ACHN (cell line): ENCODE data around the gene GPR160.
A peak's percentile ranks its signal among the peaks of the same experiment; 100 is the strongest.

Source experiments
- DNase-seq: peaks from one replicate; pipeline ENCODE4 v3.0.0-alpha.2; 2015
- in situ Hi-C: cut with HindIII; loops from 2 replicates; pipeline ENCODE4 v1.10.0; 2017; ENCODE audit warnings: low sequenced_read_pairs, low pct_ligation_motif_present, low pct_unique_long_range_greater_than_20kb

GPR160 gene

DNA sequence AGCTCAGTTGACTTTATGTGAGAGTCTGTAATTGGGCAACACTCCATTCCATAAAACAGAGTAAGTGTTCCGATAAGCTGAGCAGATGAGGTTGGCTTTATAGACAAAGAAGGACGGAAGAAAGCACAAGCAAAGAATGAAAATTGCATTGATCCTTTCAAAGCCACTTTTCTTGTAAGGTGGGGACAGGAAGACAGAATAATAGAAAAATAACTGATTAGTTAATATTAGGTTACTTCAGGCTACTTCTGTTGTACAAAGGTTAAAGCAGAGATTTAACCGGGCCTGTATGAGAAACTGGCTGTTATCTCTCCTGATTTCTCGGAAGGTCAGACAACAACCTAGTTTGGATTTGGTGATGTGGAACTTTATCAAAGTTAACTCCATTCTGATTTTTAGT, 15.5 kb upstream of the GPR160 start:
- in situ Hi-C loops, result no loop called here

DNA sequence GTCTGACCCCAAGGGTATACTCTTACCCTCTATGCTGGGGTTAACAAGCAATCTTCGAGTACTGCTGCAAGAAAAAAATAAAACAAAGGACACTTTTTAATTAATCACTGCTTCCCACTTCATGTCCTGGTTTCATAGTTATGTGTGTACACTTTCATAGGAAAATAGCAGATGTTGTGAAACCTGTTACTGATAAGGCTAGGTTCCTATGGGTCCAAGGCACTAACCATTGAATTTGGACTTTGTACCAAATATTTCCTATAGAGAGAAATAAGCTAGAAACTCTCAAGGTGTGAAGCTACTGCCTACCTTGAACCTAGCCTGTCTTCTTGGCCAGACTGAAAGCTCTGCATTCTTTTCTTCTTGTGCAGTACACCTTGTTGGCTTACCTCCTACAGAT, 14.6 kb upstream of the GPR160 start:
- in situ Hi-C loops, result no loop called here
- DNase-seq, result no peak

More for the DNA sequence above, 15.5 kb upstream of the GPR160 start:
- DNase-seq, result no peak

DNA sequence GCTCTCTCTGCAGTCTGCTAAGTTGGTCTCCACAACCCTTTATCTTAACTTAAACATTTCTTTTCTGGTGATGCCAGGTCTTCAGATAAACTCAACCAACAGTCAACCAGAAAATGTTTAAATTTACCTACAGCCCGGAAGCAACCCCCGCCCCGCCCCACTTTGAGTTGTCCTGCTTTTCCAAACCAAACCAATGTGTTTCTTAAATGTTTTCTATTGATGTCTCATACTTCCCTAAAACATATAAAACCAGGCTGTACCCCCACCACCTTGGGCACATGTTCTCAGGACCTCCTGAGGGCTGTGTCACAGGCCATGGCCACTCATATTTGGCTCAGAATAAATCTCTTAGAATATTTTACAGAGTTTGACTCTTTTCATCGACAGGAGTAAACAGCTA, 13.2 kb upstream of the GPR160 start:
- in situ Hi-C loops, result no loop called here
- no peak for DNase-seq

DNA sequence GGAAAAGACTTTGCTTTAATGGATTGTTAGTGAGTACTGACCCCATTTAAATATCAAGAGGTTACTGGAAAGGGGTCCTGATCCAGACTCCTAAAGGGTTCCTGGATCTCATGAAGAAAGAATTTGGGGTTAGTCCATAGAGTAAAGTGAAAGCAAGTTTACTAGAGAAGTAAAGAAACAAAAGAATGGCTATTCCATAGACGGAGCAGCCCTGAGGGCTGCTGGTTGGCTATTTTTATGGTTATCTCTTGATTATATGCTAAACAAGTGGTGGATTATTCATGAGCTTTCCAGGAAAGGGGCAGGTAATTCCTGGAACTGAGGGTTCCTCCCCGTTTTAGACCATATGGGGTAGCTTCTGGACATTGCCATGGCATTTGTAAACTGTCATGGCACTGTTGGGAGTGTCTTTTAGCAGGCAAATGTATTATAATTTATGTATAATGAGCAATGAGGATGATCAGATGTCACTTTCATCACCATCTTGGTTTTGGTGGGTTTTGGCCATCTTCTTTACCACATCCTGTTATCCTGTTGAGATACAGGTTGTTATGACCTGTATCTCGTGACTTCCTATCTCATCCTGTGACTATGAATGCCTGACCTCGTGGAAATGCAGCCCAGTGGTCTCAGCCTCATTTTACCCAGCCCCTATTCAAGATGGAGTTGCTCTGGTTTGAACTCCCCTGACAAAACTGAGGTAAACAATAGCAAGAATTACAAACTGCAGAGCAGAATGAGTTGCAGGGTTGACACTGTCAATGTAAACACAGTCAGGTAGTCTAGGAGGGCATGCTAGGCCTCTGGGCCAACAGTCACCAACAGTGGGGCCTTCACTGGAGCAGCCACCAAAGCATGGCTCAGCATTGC, 10.3 kb upstream of the GPR160 start:
- in situ Hi-C loops, result no loop called here
- no peak for DNase-seq

DNA sequence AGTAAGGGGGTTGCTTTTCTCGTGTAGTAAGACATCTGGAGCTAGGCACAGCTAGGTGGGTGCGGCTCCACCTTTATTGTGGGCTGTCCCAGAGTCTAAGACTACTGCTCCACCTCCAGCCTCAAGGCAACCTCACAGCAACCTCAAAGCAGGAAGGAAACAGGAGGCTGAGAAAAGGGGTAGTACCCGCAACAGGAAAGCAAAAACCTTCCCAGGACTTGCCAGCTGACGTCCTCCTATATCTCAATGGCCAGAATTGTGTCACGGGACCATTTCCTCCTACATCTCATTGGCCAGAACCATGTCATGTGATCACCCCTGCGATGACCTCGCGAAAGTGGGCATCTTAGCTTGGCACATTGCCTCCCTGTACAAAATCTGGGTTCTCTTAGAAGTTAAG, 4.3 kb upstream of the GPR160 start:
- in situ Hi-C loops, result no loop called here
- DNase-seq, result no peak

DNA sequence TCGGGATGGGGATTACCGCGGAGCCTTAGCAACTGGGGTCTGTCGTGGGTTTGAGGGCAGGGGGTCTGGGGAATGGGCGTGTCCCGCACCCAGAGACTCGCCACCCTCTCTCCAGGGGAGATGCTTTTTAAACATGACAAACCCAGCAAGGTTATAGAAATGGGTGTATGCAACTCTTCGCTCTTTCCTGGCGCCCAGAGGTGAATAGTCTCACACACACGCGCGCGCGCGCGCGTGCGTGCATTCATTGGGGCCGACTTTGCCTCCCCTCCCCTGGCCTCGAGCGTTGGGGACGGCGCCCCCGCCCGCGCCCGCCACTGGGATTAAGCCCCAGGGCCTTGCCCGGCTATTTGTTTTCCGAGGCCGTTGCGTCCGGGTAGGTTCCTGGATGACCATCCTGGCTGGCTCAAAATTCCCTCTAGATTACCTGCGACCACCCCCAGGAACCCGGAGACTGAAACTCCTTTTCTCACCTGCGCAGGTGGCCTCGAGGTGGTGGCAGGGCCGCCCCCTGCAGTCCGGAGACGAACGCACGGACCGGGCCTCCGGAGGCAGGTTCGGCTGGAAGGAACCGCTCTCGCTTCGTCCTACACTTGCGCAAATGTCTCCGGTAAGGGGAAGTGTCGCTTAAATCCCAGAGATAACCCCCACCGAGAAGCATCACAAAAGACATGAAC, 777 bp downstream of the GPR160 start:
- in situ Hi-C loops, result no loop called here
- DNase-seq, result no peak

DNA sequence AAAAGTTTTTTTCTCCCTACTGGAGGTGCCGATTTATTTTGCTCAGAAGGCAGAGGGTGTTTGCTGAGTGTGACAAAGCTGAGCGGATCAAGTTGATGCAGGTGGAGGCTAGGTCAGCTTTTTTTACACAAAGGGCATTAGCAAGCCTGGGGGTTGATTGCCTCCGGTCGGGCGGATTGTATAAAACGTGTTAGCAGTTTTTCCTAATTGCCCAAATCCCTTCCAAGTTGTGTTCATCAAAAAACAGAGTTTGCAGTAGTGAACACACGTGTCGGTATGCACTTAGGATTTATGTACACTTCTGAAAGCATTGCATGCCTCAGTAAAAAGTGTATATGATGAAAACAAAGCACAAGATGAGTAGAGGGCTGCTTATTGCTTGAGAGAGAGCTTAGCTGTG, 2.6 kb downstream of the GPR160 start:
- in situ Hi-C loops, result no loop called here
- DNase-seq, result no peak

DNA sequence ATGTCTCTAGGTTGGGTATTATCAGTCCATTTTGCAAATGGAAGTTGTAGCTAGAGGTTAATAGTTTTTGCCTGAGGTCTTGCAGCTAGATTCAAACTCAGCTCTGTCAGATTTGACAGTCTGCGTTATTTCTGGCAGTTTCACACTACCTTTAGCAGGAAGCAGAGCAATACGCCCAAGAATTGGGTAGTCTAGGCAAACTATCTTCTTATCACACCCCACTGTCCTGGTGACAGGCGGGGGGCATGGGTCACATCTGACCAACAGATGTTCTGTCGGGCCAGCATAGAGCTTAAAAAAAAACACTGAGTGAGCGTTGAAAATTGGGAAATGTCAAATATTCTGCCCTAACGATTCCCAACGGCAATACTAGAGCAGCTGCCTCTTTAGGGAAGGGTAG, 5.7 kb downstream of the GPR160 start:
- DNase-seq, result no peak
- in situ Hi-C loops, result no loop called here

DNA sequence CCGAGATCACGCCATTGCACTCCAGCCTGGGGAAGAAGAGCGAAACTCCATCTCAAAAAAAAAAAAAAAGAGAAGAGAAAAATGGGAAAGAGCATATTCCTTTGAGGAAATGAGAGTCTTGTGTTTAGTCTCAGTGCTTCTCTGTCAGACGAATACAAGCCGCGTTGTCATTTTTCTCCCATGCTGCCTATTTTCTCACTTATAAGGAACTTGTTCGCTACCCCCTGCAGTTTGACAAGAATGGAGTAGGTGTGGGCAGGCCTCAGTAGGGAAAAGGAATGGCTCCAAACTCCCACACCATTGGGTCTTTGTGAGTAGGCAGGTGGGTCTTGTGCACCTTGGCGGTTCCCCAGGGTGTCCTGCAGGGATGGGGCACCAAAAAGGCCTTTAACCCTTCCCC, 6.5 kb downstream of the GPR160 start:
- in situ Hi-C loops, result no loop called here
- DNase-seq, result no peak

DNA sequence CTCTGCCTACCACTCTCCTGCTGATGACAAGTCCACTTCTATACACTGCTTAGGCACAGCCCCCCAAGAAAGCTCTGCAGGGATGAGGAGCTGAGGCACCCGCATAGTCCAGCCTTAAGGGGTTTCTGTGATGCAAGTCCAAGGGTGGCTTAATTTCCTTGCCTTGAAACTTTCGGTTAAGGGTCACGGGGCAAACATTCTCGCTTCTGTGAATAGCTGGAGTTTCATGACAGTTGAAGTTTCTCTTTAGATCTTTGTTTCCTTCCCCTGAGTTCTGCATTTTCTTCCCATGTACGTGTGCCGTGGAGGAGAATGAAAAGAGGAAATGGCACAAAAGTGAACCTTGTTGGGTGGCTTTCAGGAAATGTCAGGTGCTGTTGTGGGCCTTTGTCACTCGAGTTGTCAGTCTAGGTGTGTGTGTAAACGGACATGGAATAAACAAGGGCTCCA, 7.0 kb downstream of the GPR160 start:
- no peak for DNase-seq

DNA sequence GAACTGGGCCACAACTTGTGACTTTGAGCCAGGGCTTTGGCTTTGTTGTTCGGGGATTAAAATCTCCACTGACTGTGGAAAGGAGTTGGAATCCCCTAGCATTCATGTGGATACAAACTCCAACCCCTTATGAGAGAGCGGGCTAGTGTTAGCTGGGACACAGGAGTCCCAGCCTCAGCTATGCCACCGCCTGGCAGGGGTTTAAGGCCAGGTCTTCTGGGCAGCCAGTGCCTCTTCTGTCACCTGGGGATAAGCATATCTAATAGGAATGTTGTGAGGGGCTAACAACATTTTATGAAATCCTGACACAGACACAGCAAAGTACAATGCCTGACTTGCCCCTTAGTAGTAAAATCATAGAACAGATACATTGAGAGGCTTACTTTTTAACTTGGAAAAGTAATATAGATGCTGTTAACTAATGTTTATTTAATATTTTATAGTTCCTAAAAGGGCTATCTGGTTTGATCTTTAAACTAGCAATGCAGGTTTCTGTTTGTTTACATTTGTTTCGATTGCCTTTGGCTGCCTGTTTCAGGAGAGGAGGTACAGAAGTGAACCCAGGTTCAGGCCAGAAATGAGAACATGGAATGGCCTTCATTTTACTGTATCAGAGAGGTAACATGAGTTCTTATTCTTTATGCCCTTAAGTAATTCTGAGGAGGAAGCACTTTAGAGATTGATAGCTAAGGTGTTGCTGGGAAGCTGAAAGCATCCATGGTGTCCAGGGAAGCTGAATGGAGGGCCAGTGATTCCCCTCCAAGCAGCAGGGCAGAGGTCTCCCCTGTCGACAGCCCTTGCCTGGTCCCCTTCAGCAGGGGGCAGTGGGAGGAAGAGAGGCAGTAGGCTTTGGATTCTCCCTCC, 8.7 kb downstream of the GPR160 start:
- in situ Hi-C loops, result no loop called here
- DNase-seq, result no peak

More for the DNA sequence above, 7.0 kb downstream of the GPR160 start:
- in situ Hi-C loops, result no loop called here

DNA sequence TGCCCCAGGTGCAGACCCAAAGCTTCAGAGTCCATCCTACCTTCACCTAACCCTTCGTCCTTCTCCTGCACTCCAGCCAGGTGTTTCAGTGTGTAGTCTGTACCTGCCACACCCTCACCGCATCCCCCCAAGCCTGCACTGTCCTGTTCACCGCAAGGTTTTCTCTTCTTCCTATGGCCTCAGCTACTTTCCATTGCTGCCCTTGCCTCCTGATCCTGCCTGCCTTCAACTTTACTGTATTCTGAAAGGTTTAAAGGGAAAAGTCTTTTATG, 9.3 kb downstream of the GPR160 start:
- in situ Hi-C loops, result no loop called here
- DNase-seq, result no peak

DNA sequence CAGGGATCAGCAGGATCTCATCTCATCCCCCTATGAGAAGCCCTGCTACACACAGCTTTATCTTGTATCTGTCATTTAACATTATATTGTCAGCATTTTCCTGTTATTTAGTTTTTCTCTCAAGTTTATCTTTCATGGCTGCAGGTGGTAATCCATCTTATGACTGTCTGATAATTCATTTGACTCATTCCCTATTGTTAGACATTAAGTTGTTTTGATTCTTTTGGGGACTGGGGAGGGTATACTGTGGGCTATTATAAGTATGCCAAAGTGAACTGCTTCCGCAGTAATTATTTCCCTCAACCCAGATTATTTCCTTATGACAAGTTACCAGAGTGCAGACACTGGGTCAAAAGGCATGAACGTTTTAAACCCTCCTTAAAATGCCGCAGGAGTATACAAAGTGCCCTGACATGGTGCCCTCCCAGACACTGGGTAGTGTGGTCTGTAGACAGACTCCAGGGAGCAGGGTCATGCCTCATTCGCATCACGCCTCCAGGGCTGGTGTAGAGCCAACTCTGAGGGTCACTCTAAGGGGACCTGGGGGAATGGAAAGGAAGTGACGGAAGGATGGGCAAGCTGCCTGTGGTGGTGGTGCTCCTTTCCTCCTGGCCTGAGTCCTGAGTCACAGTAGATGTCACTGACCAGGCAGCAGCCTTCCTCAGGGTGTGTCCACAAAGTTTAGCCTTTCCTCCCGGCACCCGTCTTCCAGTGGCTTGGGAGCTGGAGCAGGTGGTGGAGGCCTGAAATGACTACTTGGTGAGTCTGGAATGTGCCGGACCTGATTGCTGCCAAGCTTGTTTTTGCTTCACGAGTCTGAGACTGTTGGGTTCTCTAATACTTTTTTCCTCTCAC, 11.6 kb downstream of the GPR160 start:
- in situ Hi-C loops, result no loop called here
- peak; percentile 86 for DNase-seq

DNA sequence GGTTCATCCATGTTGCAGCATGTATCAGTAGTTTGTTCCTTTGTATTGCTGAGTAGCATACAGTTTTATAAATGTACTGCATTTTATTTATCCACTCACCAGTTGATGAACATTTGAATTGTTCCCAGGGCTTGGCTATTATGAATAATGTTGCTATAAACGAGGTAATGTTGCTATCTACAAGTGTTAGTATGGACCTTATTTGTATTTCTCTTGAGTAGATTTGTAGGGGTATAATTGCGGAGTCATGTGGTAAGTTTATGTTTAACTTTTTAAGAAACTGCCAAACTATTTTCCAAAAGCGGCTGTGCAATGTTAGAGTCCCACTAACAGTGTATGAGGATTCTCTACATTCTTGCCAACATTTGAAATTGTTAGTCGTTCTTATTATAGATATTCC, 13.0 kb downstream of the GPR160 start:
- DNase-seq, result no peak
- in situ Hi-C loops, result no loop called here

DNA sequence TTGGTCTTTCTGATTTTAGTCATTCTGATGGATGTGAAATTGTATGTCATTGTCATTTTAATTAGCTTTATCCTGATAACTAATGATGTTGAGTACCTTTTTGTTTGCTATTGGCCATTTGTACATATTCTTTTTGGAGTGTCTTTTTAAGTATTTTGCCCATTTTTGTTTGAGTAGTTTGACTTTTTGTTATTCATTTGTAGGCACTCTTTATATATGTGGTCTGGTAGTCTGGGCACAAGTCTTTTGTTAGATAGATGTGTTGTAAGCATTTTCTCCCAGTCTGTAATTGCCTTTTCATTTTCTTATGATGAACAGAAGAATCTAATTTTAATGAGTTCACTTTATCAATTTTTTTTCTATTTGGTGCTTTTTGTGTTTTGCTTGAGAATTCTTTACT, 14.6 kb downstream of the GPR160 start:
- no peak for DNase-seq
- in situ Hi-C loops, result no loop called here

DNA sequence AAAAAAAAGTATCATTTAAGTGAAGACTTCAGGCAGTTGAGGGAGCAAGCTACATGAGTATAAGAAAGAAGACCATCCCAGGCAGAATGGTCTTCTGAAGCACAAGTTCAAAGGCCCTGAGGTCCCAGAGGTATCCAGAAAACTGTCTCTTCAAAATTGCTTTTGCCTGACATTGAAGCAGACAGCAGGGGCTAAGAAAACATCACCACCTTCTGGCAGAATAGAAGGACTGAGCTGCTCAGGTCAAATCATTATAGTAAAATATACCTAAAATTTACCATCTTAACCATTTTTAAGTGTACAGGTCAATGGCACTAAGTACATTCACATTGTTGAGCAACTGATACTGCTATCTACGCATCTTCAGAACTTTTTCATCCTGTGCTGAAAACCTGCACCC, 16.4 kb downstream of the GPR160 start:
- in situ Hi-C loops, result no loop called here
- DNase-seq, result peak; percentile 46

DNA sequence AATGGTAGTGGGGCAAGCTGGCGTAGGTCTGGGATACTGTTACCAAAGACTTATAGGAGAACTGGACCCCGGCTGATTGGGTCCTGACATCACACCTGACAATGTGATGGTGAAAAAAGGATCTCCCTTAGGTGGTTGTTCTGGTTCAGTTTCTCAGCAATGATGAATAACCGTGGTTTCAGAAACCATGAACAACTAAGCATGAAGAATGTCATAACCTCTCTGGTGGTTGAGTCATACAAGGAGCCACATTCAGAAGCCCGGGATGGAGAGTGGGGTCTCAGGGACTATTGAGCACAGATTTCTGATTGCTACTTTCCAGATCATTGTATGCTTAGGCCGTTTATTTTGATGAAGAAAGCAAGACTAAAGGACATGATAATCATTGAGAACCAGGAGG, 17.4 kb downstream of the GPR160 start:
- DNase-seq, result peak; percentile 87
- in situ Hi-C loops, result no loop called here

DNA sequence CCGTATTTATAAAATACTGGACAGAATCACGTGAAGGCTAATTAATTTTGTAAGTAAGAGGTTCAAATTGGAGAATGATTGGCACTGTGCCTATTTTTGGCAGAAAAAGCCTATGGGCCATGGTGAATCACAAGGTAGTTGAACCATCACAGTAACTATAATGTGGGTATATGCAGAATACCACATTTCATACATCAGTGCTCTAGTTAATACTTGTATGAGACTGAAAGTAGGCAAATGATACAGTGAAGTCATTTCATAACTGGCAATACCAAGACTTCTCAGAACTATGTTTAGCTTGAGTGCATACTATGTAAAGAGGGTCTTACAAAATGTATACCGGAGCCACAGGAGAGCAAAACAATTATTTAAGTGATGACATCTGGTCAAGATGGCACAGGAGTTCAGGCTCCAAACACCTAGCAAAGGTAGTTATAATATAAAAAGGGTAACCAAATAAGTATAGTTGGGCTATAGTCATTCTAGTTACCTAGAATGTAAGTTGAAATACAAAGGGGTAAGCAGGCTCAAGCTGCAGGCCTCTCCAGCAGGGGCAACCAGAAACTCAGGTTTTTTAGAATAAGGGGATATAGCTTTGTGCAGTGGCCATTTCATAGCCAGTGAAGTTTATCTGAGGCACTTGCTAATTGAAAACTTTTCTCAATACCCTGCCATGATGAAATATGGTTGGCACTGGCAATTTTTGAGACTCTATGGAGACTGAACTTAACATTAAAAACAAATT, 19.1 kb downstream of the GPR160 start:
- peak; percentile 28 for DNase-seq
- in situ Hi-C loops, result no loop called here
